T-cell (primary cell): ENCODE data around the gene MACC1. TPM values are rescaled to one million over a fixed set of nuclear protein-coding genes. Genes with fewer than 3 reads are reported as not detected.

ENCODE experiments used
- ATAC-seq, 4 experiments: fragments of 200-7000 bp in 3 of 4; fragments of 150-1000 bp in 1 of 4; cut with Tn5 transposase; replicated peaks in 1 of 4; 1 replicate in 3 of 4; 2 replicates in 1 of 4; pipeline ENCODE4 v1.10.0; 2021; ENCODE audit warnings: moderate library complexity in 3 of 4, mild to moderate bottlenecking in 2 of 4, moderate number of reproducible peaks in 1 of 4
- CTCF ChIA-PET, 2 donors: fragments of 300-600 bp; sonication (Branson Sonifier 250); formaldehyde crosslinking; loops; one replicate each; lab custom pipeline; 2022; ENCODE audit warnings: antibody characterized with exemption in 2 of 2; lab: Charles Lee
- POLR2A ChIA-PET, 2 donors: fragments of 300-600 bp; sonication (Branson Sonifier 250); formaldehyde crosslinking; loops; one replicate each; lab custom pipeline; 2022; ENCODE audit warnings: antibody characterized with exemption in 2 of 2; lab: Charles Lee
- DNase-seq, 35 experiments: peaks; one replicate each; pipeline versions ENCODE4 v3.0.0 to v3.0.0-alpha.2; 2013 to 2023
- H3K27ac ChIP-seq: one replicate; pipeline ENCODE4 v1.5.1; 2013; ENCODE audit warnings: low read length
- H3K27me3 ChIP-seq, 2 experiments: replicated peaks in 1 of 2; 1 replicate in 1 of 2; 2 replicates in 1 of 2; pipeline versions ENCODE4 v1.6.1 to v1.7.0; 2013; ENCODE audit warnings: low read length in 1 of 2, mixed read lengths in 1 of 2; ENCODE audit not compliant: control insufficient read depth in 2 of 2, insufficient read depth in 2 of 2; ENCODE audit errors: extremely low read depth in 1 of 2
- H3K36me3 ChIP-seq, 2 donors: 1 replicate in 1 of 2; 2 replicates in 1 of 2; pipeline versions ENCODE4 v1.6.1 to v1.7.0; 2013; ENCODE audit warnings: low read length in 1 of 2; ENCODE audit not compliant: control insufficient read depth in 2 of 2, insufficient read depth in 1 of 2; ENCODE audit errors: extremely low read depth in 1 of 2
- H3K4me1 ChIP-seq, 2 experiments: 1 replicate in 1 of 2; 2 replicates in 1 of 2; pipeline versions ENCODE4 v1.6.1 to v1.7.0; 2013; ENCODE audit warnings: low read length in 2 of 2, mixed read lengths in 1 of 2; ENCODE audit not compliant: insufficient read depth in 2 of 2, control insufficient read depth in 1 of 2; ENCODE audit errors: extremely low read depth in 1 of 2
- H3K4me3 ChIP-seq, 2 donors: 1 replicate in 1 of 2; 2 replicates in 1 of 2; pipeline versions ENCODE4 v1.5.1 to v1.7.0; 2013; ENCODE audit warnings: mild to moderate bottlenecking in 2 of 2, low read length in 1 of 2, moderate library complexity in 1 of 2; ENCODE audit not compliant: control insufficient read depth in 1 of 2; ENCODE audit errors: extremely low read depth in 1 of 2
- H3K9me3 ChIP-seq: 2 replicates; pipeline ENCODE4 v1.7.0; 2013
- H3K27ac Mint-ChIP-seq, 2 donors: one replicate each; pipeline ENCODE4 v1.8.0; 2020 to 2021; ENCODE audit warnings: mild to moderate bottlenecking in 2 of 2, mixed read lengths in 2 of 2
- H3K27me3 Mint-ChIP-seq, 2 donors: one replicate each; pipeline ENCODE4 v1.8.0; 2021 to 2022; ENCODE audit warnings: mixed read lengths in 2 of 2
- H3K36me3 Mint-ChIP-seq: one replicate; pipeline ENCODE4 v1.8.0; 2021; ENCODE audit warnings: mixed read lengths
- H3K4me1 Mint-ChIP-seq, 3 donors: one replicate each; pipeline ENCODE4 v1.8.0; 2020 to 2022; ENCODE audit warnings: mixed read lengths in 3 of 3, mild to moderate bottlenecking in 1 of 3
- H3K4me3 Mint-ChIP-seq, 3 donors: one replicate each; pipeline ENCODE4 v1.8.0; 2020 to 2022; ENCODE audit warnings: mild to moderate bottlenecking in 3 of 3, mixed read lengths in 3 of 3, moderate library complexity in 3 of 3
- H3K9me3 Mint-ChIP-seq, 3 donors: one replicate each; pipeline ENCODE4 v1.8.0; 2020 to 2022; ENCODE audit warnings: mixed read lengths in 3 of 3
- WGBS: methylation state at CpG from one replicate; pipeline ENCODE4 v1.1.5; 2013; ENCODE audit warnings: missing lambda C conversion rate; ENCODE audit not compliant: insufficient coverage; 5-methylcytosine and 5-hydroxymethylcytosine counted together
- total RNA-seq, 35 experiments: library from RNA in 6 of 35; stranded (reverse) in 6 of 35; fragments of 120-200 nt in 1 of 35; gene quantifications; one replicate each; pipeline versions ENCODE4 v1.2.1 to v1.2.4 and lab custom pipeline; 2013 to 2026

Gene MACC1
- total RNA-seq, 5 donors from 2014 or later (not counting 1 experiment from before 2014, with no cell fraction given), result 0.19 to 0.50 (median 0.39) TPM

GRCh38 chr7:20146451-20146850, 70.7 kb downstream of the MACC1 start:
- no peaks in the 10 kb centered on the region for H3K27me3 ChIP-seq
- H3K27ac Mint-ChIP-seq, result no peak overlapping the region
- H3K9me3 ChIP-seq, result no peaks in the 10 kb centered on the region
- no peak overlapping the region for H3K4me3 Mint-ChIP-seq
- ATAC-seq (no peak), DNase-seq (no peak)
- no peak overlapping the region for H3K27ac ChIP-seq
- no peaks in the 10 kb centered on the region for H3K36me3 Mint-ChIP-seq
- H3K36me3 ChIP-seq, result no peaks in the 10 kb centered on the region
- CTCF ChIA-PET, result no interaction called here
- no peak overlapping the region for H3K4me3 ChIP-seq
- WGBS, result 100% methylated on average over 1 of the region's 3 CpGs
- POLR2A ChIA-PET, result no interaction called here
- H3K9me3 Mint-ChIP-seq, result peaks cover 0 to 3% (median 0%) of the 10 kb centered on the region in 3 donors
- H3K4me1 Mint-ChIP-seq, result no peaks in the 10 kb centered on the region
- no peaks in the 10 kb centered on the region for H3K27me3 Mint-ChIP-seq
- no peaks in the 10 kb centered on the region for H3K4me1 ChIP-seq

- Histone ChIP-seq H3K27me3 (no peaks in the 10 kb centered on the region), H3K4me1 (no peaks in the 10 kb centered on the region), H3K9me3 (no peaks in the 10 kb centered on the region), H3K36me3 (no peaks in the 10 kb centered on the region), H3K4me3 (no peak overlapping the region), H3K27ac (no peak overlapping the region)
- H3K27me3 Mint-ChIP-seq, result no peaks in the 10 kb centered on the region
- ATAC-seq, result no peak
- ChIA-PET POLR2A (no interaction called here), CTCF (no interaction called here)
- no peak overlapping the region for H3K4me3 Mint-ChIP-seq
- H3K9me3 Mint-ChIP-seq, result no peaks in the 10 kb centered on the region
- no peaks in the 10 kb centered on the region for H3K4me1 Mint-ChIP-seq
- H3K36me3 Mint-ChIP-seq, result no peaks in the 10 kb centered on the region
- no peak overlapping the region for H3K27ac Mint-ChIP-seq
- no peak for DNase-seq
- WGBS, result no CpG with 5 or more reads among the region's 3 CpGs
These were observed 72.4 kb downstream of the MACC1 start for GRCh38 chr7:20144801-20145200.

- Mint-ChIP-seq H3K9me3 (peaks cover 0 to 2% (median 0%) of the 10 kb centered on the region in 3 donors), H3K27ac (no peak overlapping the region), H3K4me1 (no peaks in the 10 kb centered on the region), H3K4me3 (no peak overlapping the region), H3K27me3 (no peaks in the 10 kb centered on the region), H3K36me3 (no peaks in the 10 kb centered on the region)
- WGBS, result no CpG with 5 or more reads among the region's 4 CpGs
- H3K4me3 ChIP-seq, result no peak overlapping the region
- H3K36me3 ChIP-seq, result no peaks in the 10 kb centered on the region
- ATAC-seq, result no peak
- DNase-seq, result no peak
- POLR2A ChIA-PET, result no interaction called here
- H3K4me1 ChIP-seq, result no peaks in the 10 kb centered on the region
- no peaks in the 10 kb centered on the region for H3K9me3 ChIP-seq
- CTCF ChIA-PET, result no interaction called here
- H3K27ac ChIP-seq, result no peak overlapping the region
- H3K27me3 ChIP-seq, result no peaks in the 10 kb centered on the region
These were observed 75.5 kb downstream of the MACC1 start for GRCh38 chr7:20141666-20142065.

GRCh38 chr7:20141002-20141345, 76.2 kb downstream of the MACC1 start:
- Histone ChIP-seq H3K27me3 (no peaks in the 10 kb centered on the region), H3K9me3 (no peaks in the 10 kb centered on the region), H3K27ac (no peak overlapping the region), H3K4me1 (no peaks in the 10 kb centered on the region), H3K36me3 (no peaks in the 10 kb centered on the region), H3K4me3 (no peak overlapping the region)
- ATAC-seq, result no peak
- POLR2A ChIA-PET, result no interaction called here
- Mint-ChIP-seq H3K27me3 (no peaks in the 10 kb centered on the region), H3K4me1 (no peaks in the 10 kb centered on the region), H3K27ac (no peak overlapping the region), H3K36me3 (no peaks in the 10 kb centered on the region), H3K9me3 (peaks cover 0 to 2% (median 0%) of the 10 kb centered on the region in 3 donors), H3K4me3 (no peak overlapping the region)
- CTCF ChIA-PET, result no interaction called here
- no CpG with 5 or more reads among the region's 2 CpGs for WGBS
- no peak for DNase-seq

- CTCF ChIA-PET, result no interaction called here
- Mint-ChIP-seq H3K4me1 (no peaks in the 10 kb centered on the region), H3K27ac (no peak overlapping the region), H3K27me3 (no peaks in the 10 kb centered on the region), H3K9me3 (peaks cover 0 to 2% (median 0%) of the 10 kb centered on the region in 3 donors), H3K4me3 (no peak overlapping the region), H3K36me3 (no peaks in the 10 kb centered on the region)
- no peaks in the 10 kb centered on the region for H3K9me3 ChIP-seq
- no peak for ATAC-seq
- 90% methylated on average over 2 of the region's 4 CpGs for WGBS
- H3K4me1 ChIP-seq, result no peaks in the 10 kb centered on the region
- no peak overlapping the region for H3K27ac ChIP-seq
- POLR2A ChIA-PET, result no interaction called here
- no peak overlapping the region for H3K4me3 ChIP-seq
- no peaks in the 10 kb centered on the region for H3K27me3 ChIP-seq
- no peaks in the 10 kb centered on the region for H3K36me3 ChIP-seq
- DNase-seq, result no peak
These were observed 76.7 kb downstream of the MACC1 start for GRCh38 chr7:20140291-20141001.

GRCh38 chr7:20136647-20137046, 80.5 kb downstream of the MACC1 start:
- no peaks in the 10 kb centered on the region for H3K9me3 ChIP-seq
- H3K4me1 ChIP-seq, result no peaks in the 10 kb centered on the region
- Mint-ChIP-seq H3K4me3 (no peak overlapping the region), H3K27me3 (no peaks in the 10 kb centered on the region), H3K4me1 (no peaks in the 10 kb centered on the region), H3K36me3 (no peaks in the 10 kb centered on the region), H3K27ac (no peak overlapping the region), H3K9me3 (peaks cover 0 to 2% (median 0%) of the 10 kb centered on the region in 3 donors)
- ATAC-seq (no peak), DNase-seq (no peak)
- H3K4me3 ChIP-seq, result no peak overlapping the region
- no CpG with 5 or more reads among the region's 2 CpGs for WGBS
- ChIA-PET CTCF (no interaction called here), POLR2A (no interaction called here)
- no peaks in the 10 kb centered on the region for H3K27me3 ChIP-seq
- no peak overlapping the region for H3K27ac ChIP-seq
- H3K36me3 ChIP-seq, result no peaks in the 10 kb centered on the region

- DNase-seq, result no peak
- ChIA-PET POLR2A (no interaction called here), CTCF (no interaction called here)
- Mint-ChIP-seq H3K4me3 (no peak overlapping the region), H3K9me3 (no peaks in the 10 kb centered on the region), H3K36me3 (no peaks in the 10 kb centered on the region), H3K4me1 (no peaks in the 10 kb centered on the region), H3K27me3 (no peaks in the 10 kb centered on the region), H3K27ac (no peak overlapping the region)
- no peaks in the 10 kb centered on the region for H3K9me3 ChIP-seq
- H3K4me3 ChIP-seq, result no peak overlapping the region
- H3K36me3 ChIP-seq, result no peaks in the 10 kb centered on the region
- no peaks in the 10 kb centered on the region for H3K4me1 ChIP-seq
- no peaks in the 10 kb centered on the region for H3K27me3 ChIP-seq
- no peak for ATAC-seq
- H3K27ac ChIP-seq, result no peak overlapping the region
These were observed 83.4 kb downstream of the MACC1 start for GRCh38 chr7:20133803-20134202.
